Subcutaneous preadipocyte (primary cell): ENCODE data around the gene PAQR6. TPM values are rescaled to one million over a fixed set of nuclear protein-coding genes. Genes with fewer than 3 reads are reported as not detected.

Experiments
- total RNA-seq: library from RNA; depleted of rRNA; stranded (reverse); fragments of >200 nt; gene quantifications from 2 replicates; pipeline ENCODE4 v1.2.3, GENCODE V29; 2012

PAQR6 gene, protein sequence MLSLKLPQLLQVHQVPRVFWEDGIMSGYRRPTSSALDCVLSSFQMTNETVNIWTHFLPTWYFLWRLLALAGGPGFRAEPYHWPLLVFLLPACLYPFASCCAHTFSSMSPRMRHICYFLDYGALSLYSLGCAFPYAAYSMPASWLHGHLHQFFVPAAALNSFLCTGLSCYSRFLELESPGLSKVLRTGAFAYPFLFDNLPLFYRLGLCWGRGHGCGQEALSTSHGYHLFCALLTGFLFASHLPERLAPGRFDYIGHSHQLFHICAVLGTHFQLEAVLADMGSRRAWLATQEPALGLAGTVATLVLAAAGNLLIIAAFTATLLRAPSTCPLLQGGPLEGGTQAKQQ
- total RNA-seq: 0.37 and 0.59 TPM in 2 replicates

DNA sequence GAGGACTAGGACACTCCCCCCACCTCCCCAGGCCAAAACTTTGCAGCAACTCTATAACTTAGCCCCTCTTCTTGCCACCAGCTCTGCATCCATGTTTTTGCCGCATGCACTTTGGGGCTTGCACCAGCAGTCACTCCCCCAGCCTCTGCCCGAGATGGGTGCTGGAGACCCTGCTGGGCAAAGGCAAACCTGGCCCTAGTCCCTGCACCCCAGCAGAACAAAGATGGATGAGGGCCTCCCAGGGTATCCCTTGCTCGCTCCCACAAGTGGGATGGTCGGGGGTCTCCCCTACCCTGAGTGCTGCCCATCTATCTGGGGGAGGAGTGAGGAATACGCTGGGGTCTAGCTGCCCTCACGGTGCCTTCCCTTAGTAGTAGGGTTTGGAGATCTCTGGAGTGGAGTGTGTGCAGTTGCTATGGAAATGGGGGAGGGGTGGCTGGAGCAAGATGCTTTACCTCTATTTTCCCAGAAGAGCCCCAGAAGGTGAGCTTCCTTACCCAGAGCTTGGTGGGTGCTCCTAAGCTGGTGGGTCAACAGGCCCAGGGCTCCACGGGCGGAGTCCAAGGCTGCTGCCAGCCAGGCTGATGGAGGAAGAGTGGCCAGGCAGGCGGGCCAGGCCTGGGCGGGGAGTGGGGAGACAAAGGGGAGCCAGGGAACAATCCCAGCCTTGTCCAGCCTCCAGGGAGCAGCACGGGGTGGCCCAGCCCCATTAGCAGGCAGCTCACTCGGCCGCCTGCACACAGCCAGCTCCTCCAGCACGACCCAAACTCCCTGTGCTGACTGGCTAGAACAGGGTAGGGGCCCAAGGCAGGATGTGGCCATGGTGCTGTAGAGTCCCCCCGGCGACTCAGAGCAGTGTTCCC is at the start of gene PAQR6:
Gene PAQR6, minus strand, starts transcription at position 597 of the 863 bp plus-strand sequence. CDS start 1,325 bp downstream, outside the sequence.

GRCh38 chr1:156295391-156295947 is 47.6 kb upstream of the PAQR6 start, which contains the start of gene GLMP:
GLMP (minus strand) TSS chr1:156295679; CDS start chr1:156295645, 34 bp downstream.

GRCh38 chr1:156284112-156284511 is 36.3 kb upstream of the PAQR6 start, which contains the start of gene TMEM79:
TMEM79 (plus strand) TSS chr1:156284325; CDS start chr1:156285227, 902 bp downstream.

GRCh38 chr1:156282479-156283222 is 34.8 kb upstream of the PAQR6 start, which contains the start of gene SMG5:
SMG5 (minus strand) TSS chr1:156282825; CDS start chr1:156282680, 145 bp downstream.

GRCh38 chr1:156241926-156242325 is 5.9 kb downstream of the PAQR6 start, which contains the start of gene BGLAP:
BGLAP (plus strand) TSS chr1:156242184; CDS start chr1:156242232, 48 bp downstream.

GRCh38 chr1:156212833-156213643 is 34.8 kb downstream of the PAQR6 start, which contains the start of gene PMF1:
PMF1 (plus strand) TSS chr1:156213007; CDS start chr1:156213016, 9 bp downstream.

DNA sequence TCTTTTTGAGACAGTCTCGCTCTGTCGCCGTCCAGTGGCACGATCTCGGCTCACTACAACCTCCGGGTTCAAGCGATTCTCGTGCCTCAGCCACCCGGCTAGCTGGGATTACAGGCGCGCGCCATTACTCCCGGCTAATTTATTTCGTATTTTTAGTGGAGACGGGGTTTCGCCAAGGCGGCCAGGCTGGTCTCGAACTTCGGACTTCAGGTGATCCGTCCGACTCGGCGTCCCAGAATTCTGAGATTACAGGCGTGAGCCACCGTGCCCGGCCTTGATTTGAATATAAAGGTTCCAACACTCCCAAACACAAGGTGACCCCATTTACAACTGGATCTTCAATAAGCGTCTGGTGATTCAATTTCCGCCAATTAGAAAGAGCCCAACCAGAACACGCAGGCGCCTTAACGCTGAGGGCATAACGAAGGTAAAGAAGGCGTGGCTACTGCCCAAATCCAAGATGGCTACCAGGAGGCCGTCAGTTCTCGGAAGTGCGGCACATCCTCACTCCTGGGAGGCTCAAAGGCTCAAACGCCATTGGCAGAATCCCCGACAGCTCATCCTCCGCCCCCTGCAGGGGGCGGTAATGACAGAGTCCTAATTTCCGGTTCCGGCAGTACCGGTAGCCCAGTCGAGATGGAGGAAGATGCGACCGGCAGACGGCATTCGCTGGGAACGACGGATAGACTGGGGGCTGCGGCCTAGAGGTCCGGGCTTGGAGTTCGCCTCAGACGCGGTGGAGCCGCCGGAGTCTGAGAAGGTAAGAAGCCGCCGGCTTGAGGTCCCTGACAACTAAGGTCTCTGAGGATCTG is 54.2 kb downstream of the PAQR6 start, which contains the start of gene SLC25A44:
Gene SLC25A44, plus strand, starts transcription at position 617 of the 812 bp plus-strand sequence. CDS start 5,744 bp downstream, outside the sequence.

Other genes with a start within 250 kb of the PAQR6 start
- 261 and 358 TPM in 2 replicates for gene SSR2, start 227.1 kb downstream of the PAQR6 start, total RNA-seq
- 14.3 and 22.5 TPM in 2 replicates for gene UBQLN4, start 194.3 kb downstream of the PAQR6 start, total RNA-seq
- 36.4 and 50.7 TPM in 2 replicates for gene LAMTOR2, start 193.3 kb downstream of the PAQR6 start, total RNA-seq
- not detected in 2 replicates for gene RAB25, start 186.9 kb downstream of the PAQR6 start, total RNA-seq
- gene MEX3A, start 165.6 kb downstream of the PAQR6 start, total RNA-seq: 0.73 and 1.2 TPM in 2 replicates
- gene LMNA, start 133.3 kb downstream of the PAQR6 start, total RNA-seq: 1,358 and 1,418 TPM in 2 replicates
- 0.37 and 0.98 TPM in 2 replicates for gene SEMA4A, start 94.5 kb downstream of the PAQR6 start, total RNA-seq
- gene SLC25A44, start 54.0 kb downstream of the PAQR6 start, total RNA-seq: 12.1 and 17.0 TPM in 2 replicates
- gene PMF1, start 35.0 kb downstream of the PAQR6 start, total RNA-seq: 26.2 and 37.5 TPM in 2 replicates
- 0.37 and 0.39 TPM in 2 replicates for gene BGLAP, start 5.9 kb downstream of the PAQR6 start, total RNA-seq
- gene SMG5, start 34.8 kb upstream of the PAQR6 start, total RNA-seq: 27.6 and 44.8 TPM in 2 replicates
- 1.5 and 2.3 TPM in 2 replicates for gene TMEM79, start 36.3 kb upstream of the PAQR6 start, total RNA-seq
- 54.3 and 69.4 TPM in 2 replicates for gene GLMP, start 47.6 kb upstream of the PAQR6 start, total RNA-seq
- 0.39 TPM in 1 of 2 replicates, not detected in the other for gene VHLL, start 51.3 kb upstream of the PAQR6 start, total RNA-seq
- 481 and 491 TPM in 2 replicates for gene CCT3, start 90.2 kb upstream of the PAQR6 start, total RNA-seq
- 0.20 and 0.37 TPM in 2 replicates for gene TSACC, start 90.5 kb upstream of the PAQR6 start, total RNA-seq
- not detected in 2 replicates for gene RHBG, start 121.2 kb upstream of the PAQR6 start, total RNA-seq